Stimulated activated CD8-positive, alpha-beta memory T cell treated with anti-CD3 and anti-CD28 coated beads, Interleukin-7, amount 100 ng/mL, for 48 hours (primary cell): ENCODE measurements around the gene BMPER.
A peak's percentile ranks its signal among the peaks of the same experiment; 100 is the strongest.

ENCODE experiments used
- DNase-seq, 2 donors: peaks; one replicate each; pipeline ENCODE4 v3.0.0-alpha.2; 2020; ENCODE audit warnings: low read depth in 1 of 2; ENCODE audit errors: extremely low read depth in 1 of 2

The BMPER gene

GRCh38 chr7:34131371-34131770, 226.0 kb downstream of the BMPER start:
- DNase-seq, result no peak

- no peak for DNase-seq
Observed at GRCh38 chr7:34133356-34133982, 228.1 kb downstream of the BMPER start.

- DNase-seq, result peak in 1 of 2 donors; percentile 1
Observed at GRCh38 chr7:34133983-34134782, 228.8 kb downstream of the BMPER start.

GRCh38 chr7:34135924-34136323, 230.6 kb downstream of the BMPER start:
- DNase-seq, result no peak

GRCh38 chr7:34136698-34137097, 231.4 kb downstream of the BMPER start:
- DNase-seq, result no peak

GRCh38 chr7:34137176-34137575, 231.8 kb downstream of the BMPER start:
- DNase-seq, result no peak

- no peak for DNase-seq
Observed at GRCh38 chr7:34138483-34138882, 233.1 kb downstream of the BMPER start.

- no peak for DNase-seq
Observed at GRCh38 chr7:34139086-34139485, 233.7 kb downstream of the BMPER start.

GRCh38 chr7:34140066-34140465, 234.7 kb downstream of the BMPER start:
- DNase-seq, result no peak

GRCh38 chr7:34143402-34143801, 238.1 kb downstream of the BMPER start:
- no peak for DNase-seq

- DNase-seq, result no peak
Observed at GRCh38 chr7:34145603-34146002, 240.3 kb downstream of the BMPER start.

GRCh38 chr7:34153656-34154270, 248.4 kb downstream of the BMPER start:
- DNase-seq, result no peak

GRCh38 chr7:34155220-34155908, 250.0 kb downstream of the BMPER start:
- DNase-seq, result no peak

- no peak for DNase-seq
Observed at GRCh38 chr7:34156336-34156735, 251.0 kb downstream of the BMPER start.

GRCh38 chr7:34157137-34157536, 251.8 kb downstream of the BMPER start:
- DNase-seq, result no peak

- DNase-seq, result no peak
Observed at GRCh38 chr7:34158368-34159153, 253.2 kb downstream of the BMPER start.

GRCh38 chr7:34160261-34160752, 255.0 kb downstream of the BMPER start:
- no peak for DNase-seq

- no peak for DNase-seq
Observed at GRCh38 chr7:34162027-34162565, 256.8 kb downstream of the BMPER start.

- DNase-seq, result no peak
Observed at GRCh38 chr7:34162677-34163076, 257.3 kb downstream of the BMPER start.

GRCh38 chr7:34163956-34164355, 258.6 kb downstream of the BMPER start:
- DNase-seq, result no peak
